Activated CD4-positive, alpha-beta T cell treated with anti-CD3 and anti-CD28 coated beads for 36 hours (primary cell): ENCODE measurements around the gene NET1. TPM values are rescaled to one million over a fixed set of nuclear protein-coding genes. Genes with fewer than 3 reads are reported as not detected.
"Not testable (repeated sequence)": the region's sequence is repeated elsewhere in the genome, so short reads cannot be mapped to it uniquely, and the experiment has no call there.

ENCODE experiments used
- ATAC-seq: fragments of 200-7000 bp; cut with Tn5 transposase; one replicate; pipeline ENCODE4 v1.10.0; 2021; ENCODE audit warnings: mild to moderate bottlenecking, moderate library complexity
- CTCF ChIA-PET: fragments of 350-600 bp; sonication (Branson Sonifier 250); formaldehyde crosslinking; loops from one replicate; lab custom pipeline; 2021; ENCODE audit warnings: antibody characterized with exemption; lab: Charles Lee
- POLR2A ChIA-PET: fragments of 350-600 bp; sonication (Branson Sonifier 250); formaldehyde crosslinking; loops from one replicate; lab custom pipeline; 2021; ENCODE audit warnings: antibody characterized with exemption, inconsistent platforms; lab: Charles Lee
- DNase-seq: peaks from one replicate; pipeline ENCODE4 v3.0.0-alpha.2; 2020
- H3K27ac Mint-ChIP-seq: one replicate; pipeline ENCODE4 v1.8.0; 2021; ENCODE audit warnings: mixed read lengths
- H3K27me3 Mint-ChIP-seq: one replicate; pipeline ENCODE4 v1.8.0; 2021; ENCODE audit warnings: mixed read lengths
- H3K36me3 Mint-ChIP-seq: one replicate; pipeline ENCODE4 v1.8.0; 2021; ENCODE audit warnings: low read depth, mixed read lengths
- H3K4me1 Mint-ChIP-seq: one replicate; pipeline ENCODE4 v1.8.0; 2021; ENCODE audit warnings: mixed read lengths
- H3K4me3 Mint-ChIP-seq: one replicate; pipeline ENCODE4 v1.8.0; 2021; ENCODE audit warnings: mild to moderate bottlenecking, moderate library complexity, mixed read lengths
- H3K9me3 Mint-ChIP-seq: one replicate; pipeline ENCODE4 v1.8.0; 2021; ENCODE audit warnings: low read depth, mixed read lengths
- intact Hi-C, 2 experiments: fragments of 100-400 bp; cut with DNase I in 1 of 2; cut with micrococcal nuclease in 1 of 2; formaldehyde crosslinking; loops; one replicate each; pipeline versions ENCODE4 v1.14.2 to v1.15.1; 2022 to 2024; cut with DNase I, micrococcal nuclease
- total RNA-seq, 2 experiments: library from RNA; stranded (reverse); gene quantifications; one replicate each; pipeline ENCODE4 v1.2.3, GENCODE V29; 2021

Gene NET1
- total RNA-seq, 2 experiments from 2014 or later: 27.8 to 34.8 TPM

DNA sequence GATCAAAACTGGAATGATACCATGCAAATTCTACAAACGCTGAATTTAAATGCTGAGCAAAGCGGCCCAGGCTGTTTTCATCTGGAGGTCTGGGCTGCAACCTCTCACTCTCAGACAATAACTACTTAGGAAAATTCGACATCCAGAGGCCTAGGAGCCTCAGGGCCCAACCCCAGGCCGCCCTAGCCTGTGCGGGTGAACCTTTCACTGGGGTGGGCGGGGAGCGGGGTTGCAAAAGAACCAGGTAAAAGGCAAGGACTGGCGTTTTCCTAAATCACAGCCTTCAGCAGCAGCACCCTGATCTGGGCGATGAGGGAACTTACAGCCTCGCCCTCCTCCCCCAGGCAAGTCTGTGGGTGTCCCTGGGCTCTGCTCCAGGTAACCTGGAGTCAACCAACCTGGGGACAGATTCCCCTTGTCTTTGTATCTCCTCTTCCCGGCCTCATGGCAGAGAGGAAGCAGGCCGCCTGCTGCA is 53.7 kb downstream of the NET1 start:
- Mint-ChIP-seq H3K9me3 (no peaks in the 10 kb centered on the region), H3K4me1 (peaks cover 5% of the 10 kb centered on the region), H3K36me3 (no peaks in the 10 kb centered on the region), H3K4me3 (no peak overlapping the region), H3K27ac (no peak overlapping the region), H3K27me3 (no peaks in the 10 kb centered on the region)
- no peak for ATAC-seq
- no peak for DNase-seq
- CTCF ChIA-PET: no interaction called here
- intact Hi-C loops: no loop called here
- POLR2A ChIA-PET: no interaction called here

DNA sequence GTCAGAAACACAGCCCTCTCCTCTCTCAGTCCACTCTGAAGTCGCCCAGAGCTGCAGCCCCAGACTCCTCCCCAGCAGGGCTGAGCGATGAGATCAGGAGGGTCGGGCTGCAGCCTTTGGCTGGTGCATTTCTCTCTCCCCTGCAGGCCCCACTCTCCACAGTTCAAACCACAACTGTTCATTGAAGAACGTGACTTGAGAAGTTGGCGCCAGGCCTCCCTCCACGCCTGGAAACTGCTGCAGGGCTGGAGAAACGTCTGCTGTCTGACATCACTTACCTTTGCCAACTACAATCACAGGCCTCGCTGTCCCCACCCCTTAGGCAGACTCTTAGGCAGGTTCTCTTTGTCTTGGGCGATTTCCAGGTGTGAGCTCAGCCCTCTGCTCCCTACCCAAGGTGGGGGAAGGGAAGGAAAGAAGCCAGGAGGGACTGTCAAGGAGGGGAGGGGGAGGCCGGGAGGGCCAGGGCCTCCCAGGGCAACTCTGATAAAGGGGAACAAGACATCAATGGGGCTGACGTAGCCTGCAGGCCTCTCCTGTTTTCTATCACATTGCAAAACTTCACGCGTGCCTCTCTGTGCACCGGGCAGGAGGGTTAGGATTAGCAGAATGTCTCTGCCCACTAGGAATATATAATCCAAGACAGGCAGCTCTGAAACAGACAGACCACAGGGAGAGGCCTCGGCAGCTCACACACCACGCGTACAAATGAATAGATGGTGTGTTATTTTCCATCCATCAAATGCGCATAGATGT is 54.3 kb downstream of the NET1 start:
- Mint-ChIP-seq H3K36me3 (no peaks in the 10 kb centered on the region), H3K4me1 (peaks cover 5% of the 10 kb centered on the region), H3K9me3 (no peaks in the 10 kb centered on the region), H3K27me3 (no peaks in the 10 kb centered on the region), H3K27ac (no peak overlapping the region), H3K4me3 (no peak overlapping the region)
- POLR2A ChIA-PET: no interaction called here
- DNase-seq: no peak
- no peak for ATAC-seq
- CTCF ChIA-PET: interaction anchor here (0.7 to 1.3 kb wide), 3 partner anchors 10 to 641 kb away, joined by 3 to 4 read pairs (median 3); partner anchors contain the start of gene AKR1E2
- intact Hi-C loops: no loop called here

DNA sequence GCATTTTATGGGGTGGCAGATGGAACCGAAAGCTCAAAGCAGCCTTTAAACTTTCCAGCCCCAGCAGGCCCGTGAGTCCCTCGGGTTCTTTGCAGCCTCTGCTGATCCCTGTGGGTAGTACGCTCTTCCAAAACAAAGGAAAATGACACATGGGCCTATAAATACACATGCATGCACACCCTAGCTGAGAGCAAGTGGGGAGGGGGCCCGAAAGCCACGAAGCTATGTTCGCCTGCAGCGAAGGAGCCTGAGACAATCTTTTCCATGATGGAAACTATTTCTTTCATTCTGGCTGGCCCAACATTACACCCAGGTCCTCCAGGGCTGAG is 54.8 kb downstream of the NET1 start:
- Mint-ChIP-seq H3K4me3 (no peak overlapping the region), H3K36me3 (no peaks in the 10 kb centered on the region), H3K4me1 (peaks cover 5% of the 10 kb centered on the region), H3K27me3 (no peaks in the 10 kb centered on the region), H3K27ac (no peak overlapping the region), H3K9me3 (no peaks in the 10 kb centered on the region)
- intact Hi-C loops: no loop called here
- CTCF ChIA-PET: interaction anchor here (0.7 to 1.3 kb wide), 3 partner anchors 10 to 641 kb away, joined by 3 to 4 read pairs (median 3); partner anchors contain the start of gene AKR1E2
- DNase-seq (no peak), ATAC-seq (no peak)
- POLR2A ChIA-PET: no interaction called here

DNA sequence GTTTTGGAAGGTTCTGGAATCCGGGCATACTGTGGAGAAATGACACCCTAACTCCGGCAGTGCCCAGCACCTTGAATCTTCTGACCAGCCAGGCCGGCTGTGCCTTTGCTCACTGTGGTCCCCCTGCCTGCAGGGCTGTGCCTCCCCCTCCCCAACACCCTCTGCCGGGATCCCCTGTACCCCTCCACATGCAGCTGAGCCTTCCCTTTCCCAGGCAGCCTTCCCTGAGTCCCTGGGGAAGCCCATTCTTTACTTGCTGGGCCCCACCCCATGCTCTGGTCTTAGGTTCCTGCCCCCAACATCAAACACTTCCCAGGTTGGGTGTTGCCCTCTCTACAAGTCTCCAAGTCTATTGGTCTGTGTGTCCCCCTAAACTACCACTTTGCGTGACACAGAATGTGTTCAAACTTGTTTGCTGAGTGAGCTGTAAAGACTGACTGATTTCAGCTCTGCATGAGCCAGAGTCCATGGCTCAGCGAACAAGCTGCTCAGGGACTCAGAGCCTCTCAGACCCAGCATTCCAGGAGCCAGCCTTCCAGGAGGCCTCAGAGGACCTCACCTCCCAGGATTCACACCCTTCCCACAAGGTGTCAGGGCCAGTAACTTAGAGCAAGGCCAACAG is 55.4 kb downstream of the NET1 start:
- ATAC-seq: no peak
- Mint-ChIP-seq H3K4me1 (peaks cover 5% of the 10 kb centered on the region), H3K27me3 (no peaks in the 10 kb centered on the region), H3K27ac (no peak overlapping the region), H3K4me3 (no peak overlapping the region), H3K9me3 (no peaks in the 10 kb centered on the region), H3K36me3 (no peaks in the 10 kb centered on the region)
- ChIA-PET CTCF (interaction anchor here (0.6 to 1.3 kb wide), 2 partner anchors 9 to 274 kb away, joined by 3 read pairs; no protein-coding TSS in a partner anchor), POLR2A (no interaction called here)
- DNase-seq: no peak
- intact Hi-C loops: no loop called here

DNA sequence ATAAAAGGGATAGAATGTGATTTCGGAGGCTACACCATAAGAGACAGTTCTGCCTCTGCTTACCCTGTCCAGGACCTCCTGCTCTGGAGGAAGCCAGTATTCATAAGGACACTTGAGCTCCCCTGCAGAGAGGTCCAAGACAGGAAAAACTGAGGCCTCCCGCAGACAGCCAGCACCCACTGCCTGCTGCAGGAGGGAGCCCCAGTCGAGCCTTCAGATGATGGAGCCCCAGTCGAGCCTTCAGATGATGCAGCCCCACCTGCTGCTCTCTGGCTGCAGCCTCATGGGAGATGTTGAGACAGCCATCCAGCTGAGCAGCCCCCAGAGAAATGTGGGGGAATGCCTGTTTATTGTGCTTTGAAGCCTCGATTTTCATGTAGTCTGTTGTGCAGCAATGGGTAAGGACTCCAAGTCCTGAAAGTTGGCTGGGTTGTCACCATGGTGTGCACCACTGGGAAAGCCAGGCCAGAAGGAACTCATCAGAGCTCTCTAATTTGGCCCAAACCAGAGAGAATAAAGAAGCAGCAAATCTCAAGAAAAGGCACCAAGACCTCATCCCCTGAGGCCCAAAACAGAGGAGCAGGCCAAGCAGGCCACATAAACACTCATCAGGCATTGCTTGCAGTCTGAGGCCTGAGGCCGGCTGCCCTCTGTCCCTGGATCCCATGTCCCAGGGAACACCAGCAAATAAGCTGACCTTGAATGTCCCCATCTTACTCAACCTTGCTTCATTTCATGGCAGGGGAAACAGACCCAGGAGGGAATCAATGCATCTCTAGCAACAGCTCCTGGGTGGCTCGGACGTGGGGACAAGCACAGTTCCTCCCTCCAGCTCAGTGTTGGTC is 56.1 kb downstream of the NET1 start:
- Mint-ChIP-seq H3K4me1 (peaks cover 5% of the 10 kb centered on the region), H3K27me3 (no peaks in the 10 kb centered on the region), H3K27ac (no peak overlapping the region), H3K36me3 (no peaks in the 10 kb centered on the region), H3K4me3 (no peak overlapping the region), H3K9me3 (no peaks in the 10 kb centered on the region)
- DNase-seq (no peak), ATAC-seq (no peak)
- ChIA-PET POLR2A (no interaction called here), CTCF (interaction anchor here (0.6 to 1.3 kb wide), 2 partner anchors 9 to 274 kb away, joined by 3 read pairs; no protein-coding TSS in a partner anchor)
- intact Hi-C loops: no loop called here

DNA sequence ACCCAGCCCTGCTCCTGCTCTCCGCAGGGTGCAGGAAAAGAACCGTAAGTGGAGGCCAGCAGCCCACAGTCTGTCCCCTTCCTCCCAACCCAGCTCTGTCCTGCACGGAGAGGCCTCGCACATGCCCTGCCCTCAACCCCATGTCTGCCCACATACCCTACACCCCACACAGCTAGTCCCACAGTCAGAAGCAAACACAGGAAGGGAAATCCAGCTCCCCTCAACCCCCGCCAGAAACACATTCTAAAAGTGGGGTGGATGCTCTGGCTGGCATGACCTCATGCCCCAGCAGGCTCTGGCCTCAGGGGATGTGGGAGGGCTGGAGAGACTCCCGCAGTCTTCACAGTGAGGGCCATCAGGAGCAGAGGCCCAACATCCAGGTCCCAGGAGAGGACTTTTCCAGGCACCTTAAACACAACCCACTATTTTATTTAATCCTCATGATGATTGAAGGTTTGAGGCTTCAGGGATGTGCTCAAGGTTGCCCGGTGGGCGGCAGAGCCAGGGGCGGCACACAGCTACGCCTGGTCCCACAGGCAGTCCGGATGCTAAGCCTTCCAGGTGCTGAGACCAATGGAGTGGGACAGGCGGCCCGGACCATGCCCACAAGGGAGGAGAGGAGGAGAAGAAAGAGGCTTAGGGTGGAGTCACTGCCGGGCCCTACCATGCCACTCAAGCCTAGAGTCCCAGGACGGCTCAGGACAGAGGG is 57.1 kb downstream of the NET1 start:
- Mint-ChIP-seq H3K9me3 (no peaks in the 10 kb centered on the region), H3K36me3 (no peaks in the 10 kb centered on the region), H3K4me3 (no peak overlapping the region), H3K4me1 (peaks cover 5% of the 10 kb centered on the region), H3K27ac (no peak overlapping the region), H3K27me3 (no peaks in the 10 kb centered on the region)
- no peak for ATAC-seq
- no peak for DNase-seq
- ChIA-PET POLR2A (no interaction called here), CTCF (no interaction called here)
- intact Hi-C loops: no loop called here

DNA sequence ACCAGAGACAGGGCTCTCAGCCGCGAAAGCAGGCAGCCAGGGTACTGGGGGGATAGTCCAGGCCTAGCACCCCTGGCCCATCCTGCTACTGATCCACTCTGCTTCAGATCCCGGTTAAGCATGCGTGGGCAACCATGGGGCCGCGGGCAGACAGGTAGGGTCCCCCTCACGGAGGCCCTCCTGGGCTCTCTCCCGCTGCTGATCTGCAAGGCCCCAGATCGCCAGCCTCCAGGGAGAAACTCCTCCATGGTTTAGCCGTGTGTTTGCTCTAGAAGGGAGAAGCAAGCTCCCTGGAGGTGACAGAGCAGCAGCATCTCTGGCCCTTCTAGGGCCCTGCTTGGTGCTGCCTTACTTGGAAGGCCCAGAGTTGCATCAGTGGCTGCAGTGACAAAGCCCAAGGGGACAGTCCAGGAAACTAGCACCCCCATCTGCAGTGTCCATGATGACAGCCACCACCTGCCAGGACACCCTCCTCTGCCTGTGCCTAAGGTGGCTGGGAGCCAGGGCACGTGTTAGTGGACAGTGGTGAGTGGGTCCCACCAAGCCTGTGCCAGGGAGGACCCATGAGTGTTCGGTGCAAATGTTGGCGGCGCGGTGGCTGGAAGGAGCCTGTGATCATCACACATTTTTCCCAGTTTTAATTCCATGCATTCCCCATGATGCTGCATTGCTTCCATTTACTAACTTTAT is 57.9 kb downstream of the NET1 start:
- intact Hi-C loops: no loop called here
- DNase-seq: no peak
- Mint-ChIP-seq H3K9me3 (no peaks in the 10 kb centered on the region), H3K27me3 (no peaks in the 10 kb centered on the region), H3K27ac (no peak overlapping the region), H3K36me3 (no peaks in the 10 kb centered on the region), H3K4me3 (no peak overlapping the region), H3K4me1 (peaks cover 5% of the 10 kb centered on the region)
- CTCF ChIA-PET: no interaction called here
- POLR2A ChIA-PET: no interaction called here
- ATAC-seq: no peak

DNA sequence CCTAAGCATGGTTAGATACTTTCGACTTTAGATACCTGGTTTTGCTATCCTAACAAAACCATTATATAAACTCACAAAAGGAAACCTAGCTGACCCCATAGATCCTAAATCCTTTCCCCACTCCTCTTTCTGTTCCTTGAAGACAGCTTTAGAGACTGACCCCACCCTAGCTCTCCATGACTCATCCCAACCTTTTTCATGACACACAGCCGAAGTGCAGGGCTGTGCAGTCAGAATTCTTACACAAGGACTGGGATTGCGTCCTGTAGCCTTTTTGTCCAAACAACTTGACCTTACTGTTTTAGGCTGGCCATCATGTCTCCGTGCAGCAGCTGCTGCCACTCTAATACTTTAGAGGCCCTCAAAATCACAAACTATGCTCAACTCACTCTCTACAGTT is 62.3 kb downstream of the NET1 start:
- ATAC-seq, POLR2A ChIA-PET, H3K36me3 Mint-ChIP-seq, H3K9me3 Mint-ChIP-seq, H3K4me3 Mint-ChIP-seq, intact Hi-C loops, H3K4me1 Mint-ChIP-seq, H3K27me3 Mint-ChIP-seq, DNase-seq, H3K27ac Mint-ChIP-seq: not testable (repeated sequence)
- CTCF ChIA-PET: interaction anchor here (0.6 kb wide), 1 partner anchor 35 kb away, joined by 4 read pairs; no protein-coding TSS in a partner anchor

DNA sequence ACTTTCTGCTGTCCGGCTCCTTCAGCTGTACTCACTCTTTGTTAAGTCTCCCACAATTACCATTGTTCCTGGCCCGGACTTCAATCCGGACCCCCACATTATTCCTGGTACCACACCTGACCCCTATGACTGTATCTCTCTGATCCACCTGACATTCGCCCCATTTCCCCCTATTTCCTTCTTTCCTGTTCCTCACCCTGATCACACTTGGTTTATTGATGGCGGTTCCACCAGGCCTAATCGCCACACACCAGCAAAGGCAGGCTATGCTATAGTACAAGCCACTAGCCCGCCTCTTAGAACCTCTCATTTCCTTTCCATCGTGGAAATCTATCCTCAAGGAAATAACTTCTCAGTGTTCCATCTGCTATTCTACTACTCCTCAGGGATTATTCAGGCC is 62.7 kb downstream of the NET1 start:
- H3K4me3 Mint-ChIP-seq, DNase-seq, intact Hi-C loops, H3K4me1 Mint-ChIP-seq, H3K27ac Mint-ChIP-seq, H3K9me3 Mint-ChIP-seq, POLR2A ChIA-PET, H3K27me3 Mint-ChIP-seq, H3K36me3 Mint-ChIP-seq, ATAC-seq: not testable (repeated sequence)
- CTCF ChIA-PET: interaction anchor here (0.6 kb wide), 1 partner anchor 34 kb away, joined by 4 read pairs; no protein-coding TSS in a partner anchor

DNA sequence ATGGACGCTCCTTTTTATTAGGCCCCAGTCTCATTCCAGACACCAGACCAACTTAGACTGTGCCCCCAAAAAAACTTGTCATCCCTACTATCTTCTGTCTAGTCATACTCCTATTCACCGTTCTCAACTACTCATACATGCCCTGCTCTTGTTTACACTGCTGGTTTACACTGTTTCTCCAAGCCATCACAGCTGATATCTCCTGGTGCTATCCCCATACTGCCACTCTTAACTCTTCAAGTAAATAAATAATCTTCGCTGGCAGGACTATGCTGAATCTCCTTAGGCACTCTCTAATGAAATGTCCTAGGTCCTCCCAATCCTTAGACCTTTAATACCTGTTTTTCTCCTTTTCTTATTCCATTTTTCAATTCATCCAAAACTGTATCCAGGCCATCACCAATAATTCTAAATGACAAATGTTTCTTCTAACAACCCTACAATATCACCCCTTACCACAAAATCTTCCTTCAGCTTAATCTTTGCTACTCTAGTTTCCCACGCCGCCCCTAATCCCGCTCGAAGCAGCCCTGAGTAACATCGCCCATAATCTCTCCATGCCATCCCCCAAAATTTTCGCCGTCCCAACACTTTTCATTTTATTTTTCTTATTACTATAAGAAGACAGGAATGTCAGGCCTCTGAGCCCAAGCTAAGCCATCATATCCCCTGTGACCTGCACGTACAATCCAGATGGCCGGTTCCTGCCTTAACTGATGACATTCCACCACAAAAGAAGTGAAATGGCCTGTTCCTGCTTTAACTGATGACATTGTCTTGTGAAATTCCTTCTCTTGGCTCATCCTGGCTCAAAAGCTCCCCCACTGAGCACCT is 63.8 kb downstream of the NET1 start:
- intact Hi-C loops, H3K27ac Mint-ChIP-seq, H3K9me3 Mint-ChIP-seq, H3K4me1 Mint-ChIP-seq, ATAC-seq, H3K4me3 Mint-ChIP-seq, POLR2A ChIA-PET, DNase-seq, H3K27me3 Mint-ChIP-seq, H3K36me3 Mint-ChIP-seq: not testable (repeated sequence)
- CTCF ChIA-PET: interaction anchor here (0.6 kb wide), 1 partner anchor 19 kb away, joined by 4 read pairs; no protein-coding TSS in a partner anchor
